Keratinocyte (primary cell): ENCODE results near the gene BASP1. TPM values are rescaled to one million over a fixed set of nuclear protein-coding genes. Genes with fewer than 3 reads are reported as not detected.

Experiments
- DNase-seq: peaks from one replicate; pipeline ENCODE4 v3.0.0-alpha.2; 2011; ENCODE audit warnings: low read depth, missing footprints, low spot score
- FAIRE-seq: peaks from 2 replicates; lab custom pipeline; 2011; peaks lifted over from hg19 to GRCh38; lab: Jason Lieb, UNC
- H2AFZ ChIP-seq: 2 replicates; pipeline ENCODE4 v1.6.0; 2012; ENCODE audit warnings: low read length, control low read depth, inconsistent platforms; ENCODE audit not compliant: control insufficient read depth
- H3K27ac ChIP-seq: 2 replicates; pipeline ENCODE4 v1.5.1; 2011; ENCODE audit warnings: low read length; ENCODE audit not compliant: control insufficient read depth, insufficient read depth
- H3K27me3 ChIP-seq: 3 replicates; pipeline ENCODE4 v1.6.0; 2011; ENCODE audit warnings: low read length; ENCODE audit not compliant: control insufficient read depth, insufficient read depth; ENCODE audit errors: extremely low read depth
- H3K36me3 ChIP-seq, 2 experiments: 2 replicates in 1 of 2; 3 replicates in 1 of 2; pipeline ENCODE4 v1.5.1; 2011; ENCODE audit warnings: low read length in 2 of 2, mild to moderate bottlenecking in 1 of 2; ENCODE audit not compliant: control insufficient read depth in 2 of 2, insufficient read depth in 2 of 2; ENCODE audit errors: extremely low read depth in 1 of 2
- H3K4me1 ChIP-seq: 3 replicates; pipeline ENCODE4 v1.5.1; 2011; ENCODE audit warnings: low read length; ENCODE audit not compliant: control insufficient read depth, insufficient read depth; ENCODE audit errors: extremely low read depth
- H3K4me2 ChIP-seq: 3 replicates; pipeline ENCODE4 v1.6.0; 2011; ENCODE audit warnings: low read depth, low read length; ENCODE audit not compliant: control insufficient read depth, insufficient read depth; ENCODE audit errors: extremely low read depth
- H3K4me3 ChIP-seq, 3 experiments: fragments of 200-600 bp in 1 of 3; sonication (generic) in 1 of 3; 2 replicates in 2 of 3; 3 replicates in 1 of 3; pipeline ENCODE4 v1.5.1; 2011 to 2016; ENCODE audit warnings: low read length in 3 of 3, mild to moderate bottlenecking in 3 of 3, control low read depth in 2 of 3, inconsistent platforms in 1 of 3, low read depth in 1 of 3, mixed read lengths in 1 of 3, mixed run types in 1 of 3, moderate library complexity in 1 of 3; ENCODE audit not compliant: control insufficient read depth in 2 of 3, insufficient read depth in 2 of 3; ENCODE audit errors: extremely low read depth in 1 of 3
- H3K79me2 ChIP-seq: 2 replicates; pipeline ENCODE4 v1.6.0; 2012; ENCODE audit warnings: low read length; ENCODE audit not compliant: control insufficient read depth, insufficient read depth
- H3K9ac ChIP-seq: 3 replicates; pipeline ENCODE4 v1.6.0; 2011; ENCODE audit warnings: low read length; ENCODE audit not compliant: control insufficient read depth, insufficient read depth; ENCODE audit errors: extremely low read depth
- H3K9me1 ChIP-seq: 3 replicates; pipeline ENCODE4 v1.6.0; 2011; ENCODE audit warnings: low read length; ENCODE audit not compliant: control insufficient read depth, insufficient read depth; ENCODE audit errors: extremely low read depth
- H3K9me3 ChIP-seq: 2 replicates; pipeline ENCODE4 v1.5.1; 2012; ENCODE audit warnings: low read depth, low read length; ENCODE audit not compliant: control insufficient read depth
- H4K20me1 ChIP-seq: 3 replicates; pipeline ENCODE4 v1.6.0; 2011; ENCODE audit warnings: low read length; ENCODE audit not compliant: control insufficient read depth, insufficient read depth; ENCODE audit errors: extremely low read depth
- EZH2 ChIP-seq: IDR thresholded peaks from one replicate; pipeline ENCODE4 v1.6.1; 2012; ENCODE audit warnings: inconsistent platforms, mild to moderate bottlenecking, low read length, moderate library complexity
- dilution Hi-C: fragments of 300-500 bp; cut with MboI; formaldehyde crosslinking; loops from one replicate; pipeline ENCODE4 v1.7.0; 2020; ENCODE audit warnings: low sequenced_read_pairs; ENCODE audit not compliant: extremely low pct_ligation_motif_present
- polyA plus RNA-seq, 5 experiments: library from polyadenylated mRNA; depleted of rRNA in 3 of 5; stranded (reverse) in 3 of 5; stranded (forward) in 1 of 5; unstranded in 1 of 5; fragments of >200 nt; gene quantifications; 1 replicate in 1 of 5; 2 replicates in 3 of 5; 3 replicates in 1 of 5; pipeline versions ENCODE4 v1.2.1 to v1.2.3, GENCODE V29; 2011 to 2012; ENCODE audit warnings: missing spikeins in 2 of 5, low read depth in 1 of 5, low replicate concordance in 1 of 5
- TF ChIP-seq, protein P1 (sequence below), 3 experiments: IDR thresholded peaks in 1 of 3; conservative IDR thresholded peaks in 1 of 3; optimal IDR thresholded peaks in 1 of 3; 2 replicates in 2 of 3; 3 replicates in 1 of 3; pipeline versions ENCODE3 to v1.5.1; 2011; ENCODE audit warnings: low read length in 3 of 3, mild to moderate bottlenecking in 3 of 3, moderate library complexity in 2 of 3, control low read depth in 1 of 3, inconsistent platforms in 1 of 3; ENCODE audit not compliant: insufficient read depth in 2 of 3; ENCODE audit errors: extremely low read depth in 1 of 3

Gene BASP1
- polyA plus RNA-seq, 1 donor (not counting 4 experiments of a cell fraction or from before 2014, with no cell fraction given), result 127 TPM

DNA sequence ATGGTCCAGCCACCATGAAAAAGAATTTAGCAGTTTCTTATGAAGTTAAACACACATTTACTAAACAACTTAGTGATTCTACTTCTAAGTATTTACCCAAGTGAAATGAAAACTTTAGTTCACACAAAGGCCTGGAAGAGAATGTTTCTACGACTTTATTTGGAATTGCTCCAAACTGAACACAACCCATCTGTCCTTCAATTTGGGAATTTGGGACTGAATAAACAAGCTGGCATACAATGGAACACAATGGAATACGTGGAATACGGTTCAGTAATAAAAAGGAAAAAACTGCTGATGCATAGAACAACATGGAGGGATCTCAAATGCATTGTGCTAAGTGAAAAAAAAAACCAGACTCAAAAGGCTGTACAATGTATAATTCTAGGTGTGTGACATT lies 44.6 kb upstream of the BASP1 start:
- H3K4me1 ChIP-seq, result no peaks in the 10 kb centered on the region
- H3K4me2 ChIP-seq, result no peak overlapping the region
- DNase-seq (no peak), FAIRE-seq (no peak)
- no peaks in the 10 kb centered on the region for H3K9me1 ChIP-seq
- dilution Hi-C loops, result no loop called here
- H3K9me3 ChIP-seq, result no peaks in the 10 kb centered on the region
- no peak overlapping the region for H3K9ac ChIP-seq
- no peaks in the 10 kb centered on the region for H3K79me2 ChIP-seq
- H3K4me3 ChIP-seq, result no peak overlapping the region
- no peak overlapping the region for H2AFZ ChIP-seq
- TF ChIP-seq EZH2, result no peak
- TF ChIP-seq, protein P1, sequence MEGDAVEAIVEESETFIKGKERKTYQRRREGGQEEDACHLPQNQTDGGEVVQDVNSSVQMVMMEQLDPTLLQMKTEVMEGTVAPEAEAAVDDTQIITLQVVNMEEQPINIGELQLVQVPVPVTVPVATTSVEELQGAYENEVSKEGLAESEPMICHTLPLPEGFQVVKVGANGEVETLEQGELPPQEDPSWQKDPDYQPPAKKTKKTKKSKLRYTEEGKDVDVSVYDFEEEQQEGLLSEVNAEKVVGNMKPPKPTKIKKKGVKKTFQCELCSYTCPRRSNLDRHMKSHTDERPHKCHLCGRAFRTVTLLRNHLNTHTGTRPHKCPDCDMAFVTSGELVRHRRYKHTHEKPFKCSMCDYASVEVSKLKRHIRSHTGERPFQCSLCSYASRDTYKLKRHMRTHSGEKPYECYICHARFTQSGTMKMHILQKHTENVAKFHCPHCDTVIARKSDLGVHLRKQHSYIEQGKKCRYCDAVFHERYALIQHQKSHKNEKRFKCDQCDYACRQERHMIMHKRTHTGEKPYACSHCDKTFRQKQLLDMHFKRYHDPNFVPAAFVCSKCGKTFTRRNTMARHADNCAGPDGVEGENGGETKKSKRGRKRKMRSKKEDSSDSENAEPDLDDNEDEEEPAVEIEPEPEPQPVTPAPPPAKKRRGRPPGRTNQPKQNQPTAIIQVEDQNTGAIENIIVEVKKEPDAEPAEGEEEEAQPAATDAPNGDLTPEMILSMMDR (optimal IDR thresholded peaks at IDR 0.05 in 1 of 3, IDR thresholded peaks at IDR 0.05 in 1 of 3, conservative IDR thresholded peaks at IDR 0.05 in 1 of 3; ENCODE audit: extremely low read depth in 1 of 3, insufficient read depth in 2 of 3, low read length in 3 of 3), result no peak
- no peaks in the 10 kb centered on the region for H3K27me3 ChIP-seq
- no peak overlapping the region for H3K27ac ChIP-seq
- no peaks in the 10 kb centered on the region for H3K36me3 ChIP-seq
- H4K20me1 ChIP-seq, result no peaks in the 10 kb centered on the region

DNA sequence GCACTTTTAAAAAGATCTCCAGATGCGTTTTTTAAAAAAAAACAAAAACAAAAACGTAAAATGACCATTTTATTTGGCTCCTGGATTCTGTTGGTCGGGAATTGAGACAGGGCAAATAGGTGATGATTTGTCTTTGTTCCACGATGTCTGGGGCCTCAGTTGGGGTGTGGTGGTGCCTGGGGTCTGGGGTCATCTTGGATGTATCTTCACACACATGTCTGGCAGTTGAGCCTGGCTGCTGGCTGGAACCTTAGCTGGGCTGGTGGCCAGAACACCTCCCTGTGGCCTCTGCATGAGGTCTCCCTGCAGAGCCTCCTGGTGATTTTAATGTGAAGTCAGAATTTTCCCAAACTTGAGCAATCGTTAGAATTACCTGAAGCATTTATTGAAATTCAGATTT lies 42.5 kb upstream of the BASP1 start:
- FAIRE-seq (no peak), DNase-seq (no peak)
- Histone ChIP-seq H3K79me2 (no peaks in the 10 kb centered on the region), H3K4me2 (no peak overlapping the region), H3K4me1 (no peaks in the 10 kb centered on the region), H3K4me3 (no peak overlapping the region), H3K27me3 (no peaks in the 10 kb centered on the region), H3K36me3 (no peaks in the 10 kb centered on the region), H3K27ac (no peak overlapping the region), H3K9me1 (no peaks in the 10 kb centered on the region), H3K9me3 (no peaks in the 10 kb centered on the region), H3K9ac (no peak overlapping the region), H4K20me1 (no peaks in the 10 kb centered on the region), H2AFZ (no peak overlapping the region)
- dilution Hi-C loops, result no loop called here
- TF ChIP-seq, protein P1 (optimal IDR thresholded peaks at IDR 0.05 in 1 of 3, IDR thresholded peaks at IDR 0.05 in 1 of 3, conservative IDR thresholded peaks at IDR 0.05 in 1 of 3; ENCODE audit: extremely low read depth in 1 of 3, insufficient read depth in 2 of 3, low read length in 3 of 3), result no peak
- TF ChIP-seq EZH2, result no peak
